NCI-H82 (cell line): ENCODE data around the gene TLX3.
A peak's percentile ranks its signal among the peaks of the same experiment; 100 is the strongest.

Source experiments
- DNase-seq: peaks from one replicate; lab custom pipeline; 2025; lab: John Stamatoyannopoulos, UW

The TLX3 gene

DNA sequence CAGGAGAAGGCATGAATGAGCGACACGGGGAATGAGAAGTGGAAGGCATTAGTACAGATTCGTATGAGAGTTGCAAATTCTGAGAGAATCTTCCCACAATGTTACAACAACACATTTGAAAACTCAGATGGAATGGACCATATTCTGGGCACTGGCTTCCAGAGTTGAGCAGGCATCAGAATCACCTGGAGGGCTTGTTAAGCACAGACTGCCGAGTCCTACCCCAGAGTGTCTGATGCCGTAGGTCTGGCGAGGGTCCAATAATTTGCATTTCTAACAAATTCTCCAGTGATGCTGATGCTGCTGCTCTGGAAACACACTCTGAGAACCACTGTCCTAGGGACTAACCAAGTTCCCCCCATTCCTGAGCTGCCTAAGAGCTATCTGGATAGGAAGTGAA, 2.9 kb upstream of the TLX3 start:
- no peak for DNase-seq

DNA sequence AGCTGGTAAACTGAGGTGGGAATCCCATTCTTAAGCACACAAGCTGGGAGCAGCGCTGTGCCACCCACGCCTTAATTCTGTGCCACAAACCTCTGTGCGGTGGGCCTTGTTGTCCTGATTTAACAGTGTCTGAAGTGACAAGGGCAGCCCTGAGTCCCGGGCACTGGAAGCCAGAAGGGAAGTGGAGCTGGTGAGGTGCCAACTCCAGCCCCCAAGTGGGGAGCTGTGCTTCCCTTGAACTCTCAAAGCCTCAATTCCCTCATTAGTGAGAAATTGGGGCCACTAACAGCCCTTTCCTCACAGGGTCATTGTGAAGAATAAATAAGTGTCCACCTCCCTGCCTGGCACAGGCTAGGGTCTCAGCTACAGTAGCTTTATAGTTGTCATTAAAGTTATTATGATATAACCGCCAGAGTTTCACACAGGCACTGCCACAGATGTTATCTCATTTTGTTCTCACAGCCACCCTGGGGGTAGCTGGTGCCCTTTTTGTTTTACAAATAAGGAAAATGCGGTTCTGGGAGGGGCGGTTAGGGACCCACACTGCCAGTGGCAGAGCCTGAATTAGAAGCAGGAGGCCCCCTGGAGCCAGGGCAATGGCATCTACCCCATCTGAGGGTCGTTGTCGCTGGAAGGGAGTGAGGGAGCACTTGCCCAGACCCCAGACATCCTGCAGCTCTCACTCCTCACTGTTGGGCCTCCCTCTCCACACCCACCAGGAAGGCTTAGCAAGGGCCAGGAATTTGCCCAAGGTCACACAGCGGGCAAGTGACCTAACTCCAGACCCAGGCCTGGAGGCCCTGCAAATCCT, 2.1 kb upstream of the TLX3 start:
- no peak for DNase-seq

DNA sequence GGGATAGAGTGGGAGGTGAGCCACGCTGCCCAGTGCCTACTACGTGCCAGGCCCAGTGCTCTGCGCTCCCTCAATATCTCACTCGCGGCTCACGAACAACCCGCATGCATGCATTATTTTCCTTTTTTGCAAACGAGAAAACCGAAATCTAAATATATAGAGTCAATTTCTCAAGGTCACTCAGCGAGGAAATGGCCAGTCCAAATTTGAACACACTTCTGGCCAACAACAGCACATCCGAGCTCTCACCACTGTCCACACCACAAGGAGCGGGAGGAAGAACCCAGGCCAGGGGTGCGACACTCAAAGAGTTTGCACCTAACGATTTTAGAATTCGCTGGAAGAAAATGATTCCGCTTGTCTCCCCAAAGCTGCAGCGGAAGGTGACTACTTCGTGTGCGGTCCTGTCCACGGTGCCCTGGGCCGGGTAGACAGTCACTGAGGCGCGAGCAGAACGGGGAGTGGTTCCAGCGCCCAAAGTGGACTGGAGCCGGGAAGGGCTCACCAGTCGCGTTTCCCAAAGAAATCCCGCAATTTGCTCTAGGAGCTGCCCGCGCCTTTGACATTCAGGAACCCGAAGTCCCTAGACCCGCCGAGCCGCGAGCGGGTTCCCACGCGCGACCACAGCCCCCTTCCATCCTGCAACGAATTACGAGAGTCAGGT, 1.1 kb upstream of the TLX3 start:
- no peak for DNase-seq

DNA sequence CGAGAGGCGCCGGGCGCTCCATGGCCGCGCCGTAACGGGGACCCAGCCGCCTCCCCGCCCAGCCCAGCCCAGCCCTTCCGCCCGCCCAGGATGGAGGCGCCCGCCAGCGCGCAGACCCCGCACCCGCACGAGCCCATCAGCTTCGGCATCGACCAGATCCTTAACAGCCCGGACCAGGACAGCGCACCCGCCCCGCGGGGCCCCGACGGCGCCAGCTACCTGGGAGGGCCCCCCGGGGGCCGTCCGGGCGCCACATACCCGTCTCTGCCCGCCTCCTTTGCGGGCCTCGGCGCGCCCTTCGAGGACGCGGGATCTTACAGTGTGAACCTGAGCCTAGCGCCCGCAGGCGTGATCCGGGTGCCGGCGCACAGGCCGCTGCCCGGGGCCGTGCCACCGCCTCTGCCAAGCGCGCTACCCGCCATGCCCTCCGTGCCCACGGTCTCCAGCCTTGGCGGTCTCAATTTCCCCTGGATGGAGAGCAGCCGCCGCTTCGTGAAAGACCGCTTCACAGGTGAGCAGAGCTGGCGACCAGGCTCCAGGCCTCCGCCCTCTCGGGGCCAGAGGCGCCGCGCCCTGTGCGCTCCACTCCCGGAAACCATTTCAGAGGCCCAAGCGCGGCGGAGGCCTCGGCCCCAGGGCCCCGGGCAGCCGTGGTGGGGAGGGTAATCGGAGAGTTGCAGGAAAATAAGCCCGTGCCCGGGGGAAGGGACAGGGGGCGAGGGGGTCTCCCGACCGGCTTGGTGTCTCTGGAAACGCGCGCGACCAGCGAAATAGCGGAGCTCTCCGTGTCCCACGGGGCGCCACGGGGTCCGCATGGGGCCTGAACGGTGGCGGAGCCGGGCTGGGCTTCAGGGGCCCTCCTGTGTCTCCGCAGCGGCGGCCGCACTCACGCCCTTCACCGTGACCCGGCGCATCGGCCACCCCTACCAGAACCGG, 496 bp downstream of the TLX3 start:
- no peak for DNase-seq

DNA sequence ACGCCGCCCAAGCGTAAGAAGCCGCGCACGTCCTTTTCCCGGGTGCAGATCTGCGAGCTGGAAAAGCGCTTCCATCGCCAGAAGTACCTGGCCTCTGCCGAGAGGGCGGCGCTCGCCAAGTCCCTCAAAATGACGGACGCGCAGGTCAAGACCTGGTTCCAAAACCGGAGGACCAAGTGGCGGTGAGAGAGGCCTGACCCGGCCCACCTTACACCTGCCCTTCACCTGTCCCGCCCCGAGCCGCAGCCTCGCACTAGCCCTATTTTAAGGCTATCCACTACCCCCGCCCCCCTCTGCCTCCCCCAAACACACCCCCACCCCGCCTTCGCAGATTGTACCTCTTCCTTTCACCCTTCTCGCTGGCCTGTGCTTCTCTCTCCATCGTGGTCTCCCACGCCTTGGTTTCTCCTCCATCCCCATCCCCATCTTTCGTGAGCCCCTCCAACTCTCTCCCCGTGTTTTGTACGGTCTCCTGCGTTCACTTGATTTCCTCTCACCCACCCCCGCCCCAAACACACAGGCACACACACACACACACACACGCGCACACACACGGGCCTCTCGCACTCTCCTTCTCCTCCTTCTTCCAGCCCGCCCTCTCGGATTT, 1.3 kb downstream of the TLX3 start:
- DNase-seq, result peak; percentile 49

DNA sequence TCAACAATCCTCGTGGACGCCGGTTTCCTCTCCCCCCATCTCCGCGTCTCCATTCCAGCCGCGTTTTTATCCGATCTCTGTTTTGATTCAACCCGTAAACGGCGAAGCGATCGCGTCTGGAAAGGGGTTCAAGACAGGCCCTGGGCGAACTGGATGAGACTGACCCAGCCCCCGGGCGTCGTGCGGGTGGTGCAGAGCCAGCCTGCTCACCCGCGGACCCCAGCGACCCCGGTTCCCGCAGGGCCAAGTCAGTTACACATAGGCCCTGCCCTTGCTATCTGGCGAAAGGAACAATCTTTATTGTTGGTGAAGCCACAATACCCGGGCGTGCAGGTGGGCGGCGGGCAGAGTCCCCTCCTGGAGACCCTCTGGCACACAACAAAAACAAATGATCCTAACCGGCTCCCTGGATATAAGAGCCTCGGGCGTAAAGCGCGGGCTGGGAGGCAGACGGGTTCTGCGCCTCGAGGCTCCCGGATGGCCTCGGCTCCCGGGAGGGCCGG, 1.8 kb downstream of the TLX3 start:
- DNase-seq, result no peak

DNA sequence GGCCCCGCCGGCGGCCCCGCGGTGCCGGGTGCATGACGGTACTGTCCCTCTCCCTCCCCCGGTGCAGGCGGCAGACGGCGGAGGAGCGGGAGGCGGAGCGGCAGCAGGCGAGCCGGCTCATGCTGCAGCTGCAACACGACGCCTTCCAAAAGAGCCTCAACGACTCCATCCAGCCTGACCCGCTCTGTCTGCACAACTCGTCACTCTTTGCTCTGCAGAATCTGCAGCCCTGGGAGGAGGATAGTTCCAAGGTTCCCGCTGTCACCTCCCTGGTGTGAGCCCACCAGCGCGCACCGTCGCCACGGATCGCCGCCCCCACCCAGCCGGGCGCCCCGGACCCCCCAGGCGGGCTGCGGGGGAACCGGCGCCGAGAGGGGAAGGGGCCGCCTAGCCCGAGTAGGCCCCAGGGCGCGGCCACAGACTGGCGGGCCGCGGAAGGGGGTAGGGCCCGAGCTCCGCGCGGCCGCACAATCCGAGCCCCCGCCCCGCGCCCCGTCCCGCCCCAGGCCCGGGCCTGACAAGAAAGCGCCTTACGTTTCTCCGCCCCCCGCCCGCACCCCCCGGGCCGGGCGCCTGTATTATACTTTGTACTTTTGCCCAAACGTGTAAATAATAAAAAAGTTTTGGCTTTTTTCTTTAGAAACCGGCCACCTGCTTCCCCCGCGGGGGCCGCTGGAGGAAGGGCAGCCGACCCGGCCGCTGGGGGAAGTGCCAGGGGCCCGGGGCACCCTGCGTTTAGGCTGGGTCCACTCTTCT, 2.5 kb downstream of the TLX3 start:
- peak; percentile 26 for DNase-seq

DNA sequence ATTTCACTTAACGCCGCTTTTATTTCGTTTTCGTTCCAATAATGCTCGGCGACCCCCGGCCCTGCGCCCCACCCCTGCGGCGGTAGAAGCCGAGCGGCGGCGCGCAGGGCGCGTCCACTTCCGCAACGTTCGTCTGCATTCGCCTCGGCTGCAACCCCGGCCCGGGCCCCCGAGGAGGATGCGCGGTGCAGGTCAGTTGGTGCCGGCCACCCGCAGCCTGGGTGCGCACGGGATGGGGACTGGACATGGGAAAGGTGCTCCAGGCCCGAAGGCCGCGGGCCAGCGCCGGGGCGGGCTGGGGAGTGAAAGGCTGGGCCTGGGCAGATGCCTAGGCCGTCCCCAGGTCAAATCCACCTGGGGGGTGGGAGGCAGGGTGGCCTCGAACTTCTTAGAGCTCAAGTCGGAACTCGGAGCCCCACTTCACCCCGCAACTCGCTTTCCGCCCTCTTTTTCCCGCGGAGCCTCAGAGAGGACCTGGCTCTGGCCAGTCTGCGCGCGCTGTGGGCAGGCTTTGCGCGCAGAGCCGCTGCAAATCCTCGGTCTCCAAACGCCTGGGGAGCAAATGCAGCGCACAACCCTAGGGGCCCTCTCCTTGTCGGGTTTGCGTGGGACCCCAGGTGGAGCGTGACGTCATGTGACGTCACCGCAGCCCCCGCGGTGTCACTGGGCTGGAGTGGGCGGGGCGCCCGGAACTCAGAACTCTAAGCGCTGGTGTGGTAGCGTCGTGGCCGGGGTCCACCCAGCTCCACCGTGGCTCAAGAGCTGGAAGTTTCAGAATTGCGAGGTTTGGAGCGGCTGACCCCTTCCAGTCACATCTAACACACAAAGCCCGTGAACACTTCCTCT, 3.3 kb downstream of the TLX3 start:
- DNase-seq, result no peak

DNA sequence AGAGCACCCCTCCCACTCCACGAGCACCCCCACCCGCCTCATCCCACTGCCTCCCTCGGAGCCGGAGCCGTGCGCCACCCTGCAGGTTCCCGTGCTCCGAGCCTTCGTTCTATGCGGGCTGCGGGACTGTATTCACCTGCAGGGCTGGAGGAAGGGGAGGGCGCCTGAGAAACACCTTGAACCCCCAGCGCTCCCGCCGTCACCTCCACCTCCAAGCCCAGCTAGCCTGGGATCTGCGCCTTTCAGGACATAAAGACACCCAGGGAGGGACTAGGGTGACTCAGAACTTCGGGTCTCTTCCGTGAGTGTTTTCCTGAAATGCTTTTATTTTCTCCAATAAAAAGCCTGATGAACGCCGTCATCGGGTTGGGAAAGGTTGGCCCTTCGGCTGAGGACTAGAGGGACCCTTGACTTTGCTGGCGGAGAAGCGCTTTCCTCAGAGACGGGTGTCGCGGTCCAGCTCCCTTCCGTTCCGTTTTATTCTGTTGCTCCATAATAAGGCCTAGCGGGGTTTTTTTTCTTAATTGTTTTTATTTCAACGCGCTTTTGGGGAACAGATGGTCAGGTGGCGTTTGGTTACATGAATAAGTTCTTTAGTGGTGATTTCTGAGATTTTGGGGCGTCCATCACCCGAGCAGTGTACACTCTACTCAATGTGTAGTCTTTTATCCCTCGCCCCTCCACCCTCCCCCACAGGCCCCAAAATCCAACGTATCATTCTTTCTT, 4.6 kb downstream of the TLX3 start:
- no peak for DNase-seq

DNA sequence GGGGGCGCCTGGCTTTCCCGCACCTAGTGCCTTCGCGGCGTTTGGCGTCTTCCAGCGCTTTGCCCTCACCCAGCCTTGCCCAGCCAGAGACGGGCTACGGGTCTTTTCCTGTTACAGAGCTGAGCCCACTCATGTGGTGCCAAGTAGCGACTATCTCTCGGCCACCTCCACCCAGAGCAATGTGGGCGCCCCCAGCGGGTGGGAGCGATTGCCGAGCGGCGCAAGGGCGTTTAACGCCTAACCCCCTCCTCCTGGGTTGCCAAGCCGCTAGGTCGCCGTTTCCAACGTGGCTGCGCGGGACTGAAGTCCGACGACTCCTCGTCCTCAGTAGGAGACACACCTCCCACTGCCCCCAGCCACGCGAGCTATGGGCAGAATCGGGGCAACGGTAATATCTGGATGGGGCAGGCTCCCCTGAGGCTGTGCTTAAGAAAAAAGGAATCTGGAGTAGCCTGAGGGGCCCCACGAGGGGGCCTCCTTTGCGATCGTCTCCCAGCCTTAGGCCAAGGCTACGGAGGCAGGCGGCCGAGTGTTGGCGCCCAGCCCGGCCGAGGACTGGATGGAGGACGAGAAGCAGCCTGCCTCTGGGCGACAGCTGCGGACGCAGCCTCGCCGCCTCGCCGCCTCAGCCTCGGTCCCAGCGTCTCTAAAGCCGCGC, 5.8 kb downstream of the TLX3 start:
- no peak for DNase-seq

DNA sequence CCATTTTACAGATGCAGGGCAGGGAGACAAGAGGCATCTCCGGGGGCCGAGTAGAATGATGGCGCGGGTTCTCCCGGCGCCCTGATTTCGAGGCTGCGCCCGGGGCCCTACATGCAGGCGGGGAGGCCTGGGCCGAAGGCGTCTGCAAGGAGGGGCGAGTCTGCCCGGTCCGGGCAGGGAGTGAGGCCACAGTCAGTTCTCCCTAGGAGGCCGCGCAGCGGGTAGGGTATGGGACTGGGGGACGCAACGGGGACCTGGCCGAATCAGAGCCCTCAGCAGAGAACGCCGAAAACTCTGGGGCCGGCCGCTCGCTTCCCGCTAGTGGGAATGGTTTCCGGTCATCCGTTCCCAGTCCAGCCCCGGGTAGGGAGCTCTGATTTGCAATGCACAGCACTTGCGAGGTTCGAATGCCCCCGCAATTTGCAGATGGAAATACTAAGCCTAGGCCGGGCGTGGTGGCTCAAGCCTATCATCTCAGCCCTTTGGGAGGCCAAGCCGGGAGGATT, 6.4 kb downstream of the TLX3 start:
- DNase-seq, result no peak

DNA sequence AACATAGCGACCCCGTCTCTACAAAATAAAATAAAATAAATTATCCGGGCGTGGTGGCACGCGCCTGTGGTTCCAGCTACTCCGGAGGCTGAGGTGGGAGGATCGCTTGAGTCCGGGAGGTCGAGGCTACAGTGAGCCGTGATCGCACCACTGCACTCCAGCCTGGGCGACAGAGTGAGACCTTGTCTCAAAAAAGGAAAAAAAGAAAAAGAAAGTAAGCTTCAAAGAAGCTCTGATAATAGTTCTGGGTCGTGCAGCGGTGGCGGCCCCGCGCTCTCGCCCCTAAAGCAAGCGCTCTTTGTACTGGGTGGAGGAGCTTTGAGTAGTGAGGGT, 6.8 kb downstream of the TLX3 start:
- DNase-seq, result no peak

DNA sequence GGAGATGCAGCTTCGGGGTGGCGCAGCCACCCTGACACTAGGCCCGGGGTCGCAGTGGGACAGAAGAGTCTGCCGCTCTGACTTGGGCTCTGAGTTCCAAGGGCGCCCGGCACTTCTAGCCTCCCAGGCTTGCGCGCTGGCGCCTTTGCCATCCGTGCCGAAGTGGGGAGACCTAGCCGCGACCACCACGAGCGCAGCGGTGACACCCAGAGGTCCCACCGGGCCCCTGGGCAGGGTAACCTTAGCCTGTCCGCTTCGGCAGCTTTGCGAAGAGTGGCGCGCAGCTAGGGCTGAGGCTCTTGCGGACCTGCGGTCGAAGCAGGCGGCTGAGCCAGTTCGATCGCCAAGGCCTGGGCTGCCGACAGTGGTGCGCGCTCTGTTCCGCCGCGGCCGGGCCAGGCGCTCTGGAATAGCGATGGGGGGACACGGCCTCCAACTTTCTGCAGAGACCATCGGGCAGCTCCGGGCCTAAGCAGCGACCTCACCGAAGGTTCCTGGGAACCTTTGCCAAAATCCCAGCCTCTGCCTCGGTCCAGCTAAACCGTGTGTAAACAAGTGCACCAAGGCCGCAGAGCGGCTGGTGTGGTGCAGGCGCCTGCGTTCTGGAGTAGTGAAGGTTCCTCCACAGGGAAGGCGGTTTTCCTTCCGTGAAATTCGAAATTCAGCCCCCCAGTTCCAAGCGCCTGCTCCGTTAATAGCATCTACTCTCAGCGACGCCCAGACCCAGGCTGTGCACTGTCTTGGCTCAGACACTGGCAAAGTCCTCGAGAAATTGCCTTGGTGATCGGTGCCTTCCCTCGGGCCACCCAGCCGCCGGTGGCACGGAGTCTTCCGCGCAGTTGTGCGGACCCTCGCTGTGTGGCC, 7.4 kb downstream of the TLX3 start:
- DNase-seq, result no peak

DNA sequence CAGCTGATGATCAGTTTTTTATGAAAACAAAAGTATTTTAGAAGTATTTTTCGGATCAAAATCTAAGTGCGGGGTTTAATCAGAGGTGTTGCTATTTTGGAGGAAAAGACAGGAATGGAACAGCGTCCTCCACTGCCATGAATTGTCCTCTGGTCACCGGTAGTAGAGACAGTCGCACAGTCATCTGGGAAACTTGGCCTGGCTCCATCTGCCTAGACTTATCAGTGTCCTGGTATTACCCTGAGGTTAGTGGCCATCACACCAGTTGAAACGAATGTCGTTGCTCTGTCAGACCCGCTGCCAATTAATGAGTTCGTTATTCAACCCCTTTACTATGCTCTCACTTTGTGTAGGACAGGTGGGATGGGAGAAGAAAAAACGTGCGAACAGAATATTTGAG, 8.2 kb downstream of the TLX3 start:
- peak; percentile 6 for DNase-seq

DNA sequence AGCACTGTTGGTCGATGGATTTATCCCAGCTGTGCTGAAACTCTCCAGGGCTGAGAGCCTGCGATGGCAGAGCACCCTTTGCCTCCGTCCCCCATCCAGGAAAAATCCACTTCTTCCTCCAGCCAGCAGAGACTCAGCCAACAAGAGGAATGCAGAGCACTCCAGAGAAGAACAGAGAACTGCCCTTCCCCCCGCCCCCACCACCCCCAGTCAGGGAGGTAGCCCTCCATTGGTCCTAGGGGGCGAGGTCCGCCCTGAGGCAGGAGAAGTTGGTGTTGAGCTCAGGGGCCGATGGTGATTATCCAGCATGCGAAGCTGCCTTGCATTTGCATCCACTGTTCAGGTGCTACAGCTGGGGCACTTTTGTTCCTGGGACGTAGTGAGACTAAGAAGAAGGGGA, 9.0 kb downstream of the TLX3 start:
- DNase-seq, result no peak

DNA sequence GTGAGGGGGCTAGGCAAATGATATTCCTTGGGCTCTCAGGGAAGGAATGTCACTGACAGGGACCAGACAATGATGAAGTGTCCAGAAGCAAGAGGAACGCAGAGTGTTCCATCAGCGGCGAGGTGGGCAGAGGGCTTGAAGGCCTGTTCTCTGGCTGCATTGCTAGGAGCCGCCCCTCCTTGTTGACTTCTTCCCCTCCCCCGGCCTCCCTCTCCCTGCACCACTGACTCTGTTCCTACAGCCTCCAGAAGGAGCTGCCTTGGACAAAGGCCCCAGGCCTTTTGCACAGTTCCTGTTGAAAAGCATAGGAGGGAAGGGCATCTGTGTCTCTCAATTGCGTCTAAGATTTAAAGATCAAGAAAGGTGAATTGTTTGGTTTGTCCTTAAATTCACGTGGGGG, 12.4 kb downstream of the TLX3 start:
- DNase-seq, result no peak

DNA sequence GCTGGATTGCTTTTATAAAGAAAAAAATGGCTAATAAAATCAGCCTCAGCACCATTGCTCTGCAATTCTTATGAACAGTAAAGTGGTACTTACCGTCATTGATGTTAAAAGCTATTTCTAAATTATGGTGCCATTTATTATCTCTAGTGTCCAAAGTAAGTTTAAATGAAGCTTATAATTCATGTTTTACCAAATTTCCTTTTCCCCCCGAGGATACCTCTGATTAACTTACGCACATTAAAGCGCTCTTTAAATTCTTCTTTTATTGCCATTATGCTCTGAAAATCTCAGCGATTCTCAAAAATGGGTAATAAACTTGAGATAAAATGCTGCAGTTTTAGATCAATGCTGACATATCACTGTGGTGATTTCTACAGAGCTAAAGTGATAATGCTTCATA, 13.5 kb downstream of the TLX3 start:
- no peak for DNase-seq

DNA sequence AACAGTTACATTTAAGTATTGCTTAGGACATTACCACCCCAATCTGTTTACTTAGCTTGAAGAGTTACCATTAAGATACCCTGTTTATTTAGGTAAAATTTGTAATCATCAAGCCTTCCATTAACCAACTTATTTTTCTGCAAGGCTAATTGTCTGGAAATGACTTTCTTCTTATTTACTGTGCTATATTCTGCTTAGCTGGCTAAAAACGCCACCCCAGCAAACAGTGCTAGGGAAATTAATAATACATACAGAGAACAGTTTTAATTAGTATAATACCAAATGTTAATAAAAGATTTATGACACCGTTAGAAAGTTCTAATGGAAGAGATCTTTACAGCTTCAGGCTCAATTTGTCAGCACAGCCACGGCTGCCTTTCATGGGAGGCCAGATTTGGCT, 14.0 kb downstream of the TLX3 start:
- DNase-seq, result no peak
